ENCODE measurements around the gene MOB2. TPM values are rescaled to one million over a fixed set of nuclear protein-coding genes. Genes with fewer than 3 reads are reported as not detected.

Gene MOB2
- total RNA-seq, 1 experiment from 2014 or later: 22.7 TPM

- no peak overlapping the region for H2BK120ac ChIP-seq (ENCODE audit: low read depth, low read length, poor library complexity, severe bottlenecking)
- no peak overlapping the region for H3K4ac ChIP-seq (ENCODE audit: low read depth, low read length)
- no peaks in the 10 kb centered on the region for H3K9me3 ChIP-seq (ENCODE audit: control insufficient read depth, low read depth, low read length)
- no peaks in the 10 kb centered on the region for H4K20me1 ChIP-seq (ENCODE audit: control insufficient read depth, insufficient read depth, insufficient read length)
- no peaks in the 10 kb centered on the region for H3K27me3 ChIP-seq (ENCODE audit: insufficient read depth, low read length)
- Mint-ChIP-seq H3K36me3 (ENCODE audit: insufficient read depth in 1 of 3, low read depth in 3 of 3) (no peaks in the 10 kb centered on the region), H3K27ac (no peak overlapping the region; a peak in 1 of 7 replicates), H3K4me3 (no peak overlapping the region), H3K27me3 (ENCODE audit: low read depth) (no peaks in the 10 kb centered on the region), H3K9me3 (no peaks in the 10 kb centered on the region), H3K4me1 (peaks cover 0 to 5% of the 10 kb centered on the region in 2 experiments; a peak in 1 of 4 replicates)
- no peak overlapping the region for H3K9ac ChIP-seq (ENCODE audit: extremely low read depth, insufficient read length, low read length)
- no peaks in the 10 kb centered on the region for H3K4me1 ChIP-seq (ENCODE audit: insufficient read depth, low read length)
- no peak overlapping the region for H3K56ac ChIP-seq (ENCODE audit: insufficient read length, low read depth, low read length)
- DNase-seq: no peak
- H4K5ac ChIP-seq (ENCODE audit: insufficient read length, low read depth, low read length): no peak overlapping the region
- H3T11ph ChIP-seq (ENCODE audit: low read length): no peak overlapping the region
- H4K8ac ChIP-seq (replicated peaks; ENCODE audit: insufficient read length, low read depth, low read length): no peak overlapping the region
- no peak overlapping the region for H3K18ac ChIP-seq (ENCODE audit: insufficient read length, low read depth, low read length)
- H2AFZ ChIP-seq (ENCODE audit: low read length): no peak overlapping the region
- H3K27ac ChIP-seq (ENCODE audit: insufficient read length, low read depth, low read length): no peak overlapping the region
- H2BK15ac ChIP-seq (ENCODE audit: low read depth, low read length): no peak overlapping the region
- H3K23me2 ChIP-seq (ENCODE audit: insufficient read length, low read depth, low read length, poor library complexity, severe bottlenecking): no peaks in the 10 kb centered on the region
- no peak overlapping the region for H4K91ac ChIP-seq (ENCODE audit: insufficient read length, low read depth, low read length)
- H3K4me2 ChIP-seq (ENCODE audit: insufficient read depth, insufficient read length, low read length): no peak overlapping the region
- peaks cover 3% of the 10 kb centered on the region; the same call in 1 of the 2 replicates for H3K79me2 ChIP-seq (ENCODE audit: insufficient read depth, low read length)
- no peak overlapping the region for H3K23ac ChIP-seq (ENCODE audit: insufficient read length, low read depth, low read length)
- no CpG with 5 or more reads among the region's 17 CpGs for WGBS (ENCODE audit: extremely low coverage, insufficient read length, low lambda C conversion rate)
- no peak overlapping the region for H2BK5ac ChIP-seq (ENCODE audit: insufficient read length, low read length)
- peaks cover 3% of the 10 kb centered on the region for H3K79me1 ChIP-seq (ENCODE audit: insufficient read depth, low read depth, low read length, poor library complexity, severe bottlenecking)
- no peak overlapping the region for H2BK12ac ChIP-seq (ENCODE audit: insufficient read length, low read depth, low read length)
- H2AK5ac ChIP-seq (ENCODE audit: insufficient read length, low read length): no peak overlapping the region
- TF ChIP-seq CTCF (conservative IDR thresholded peaks at IDR 0.05): no peak
- no peak overlapping the region for H2BK20ac ChIP-seq (ENCODE audit: low read depth, low read length, poor library complexity, severe bottlenecking)
- no peak overlapping the region for H3K14ac ChIP-seq (ENCODE audit: insufficient read depth, low read length)
Observed at GRCh38 chr11:1485504-1485885, 1.1 kb downstream of the MOB2 start.
